Head of caudate nucleus (tissue), 42 donors: ENCODE results near the gene IQGAP1.
A peak's percentile ranks its signal among the peaks of the same experiment; 100 is the strongest.
"Not testable (repeated sequence)": the region's sequence is repeated elsewhere in the genome, so short reads cannot be mapped to it uniquely, and the experiment has no call there.

Source experiments
- DNase-seq, 42 donors: peaks; one replicate each; pipeline versions ENCODE4 v3.0.0 to v3.0.0-alpha.2; 2020 to 2021; ENCODE audit warnings: mixed read lengths in 7 of 42
- intact Hi-C: fragments of 100-400 bp; cut with DNase I; formaldehyde crosslinking; loops from one replicate; pipeline ENCODE4 v1.15.0; 2022

The IQGAP1 gene, protein sequence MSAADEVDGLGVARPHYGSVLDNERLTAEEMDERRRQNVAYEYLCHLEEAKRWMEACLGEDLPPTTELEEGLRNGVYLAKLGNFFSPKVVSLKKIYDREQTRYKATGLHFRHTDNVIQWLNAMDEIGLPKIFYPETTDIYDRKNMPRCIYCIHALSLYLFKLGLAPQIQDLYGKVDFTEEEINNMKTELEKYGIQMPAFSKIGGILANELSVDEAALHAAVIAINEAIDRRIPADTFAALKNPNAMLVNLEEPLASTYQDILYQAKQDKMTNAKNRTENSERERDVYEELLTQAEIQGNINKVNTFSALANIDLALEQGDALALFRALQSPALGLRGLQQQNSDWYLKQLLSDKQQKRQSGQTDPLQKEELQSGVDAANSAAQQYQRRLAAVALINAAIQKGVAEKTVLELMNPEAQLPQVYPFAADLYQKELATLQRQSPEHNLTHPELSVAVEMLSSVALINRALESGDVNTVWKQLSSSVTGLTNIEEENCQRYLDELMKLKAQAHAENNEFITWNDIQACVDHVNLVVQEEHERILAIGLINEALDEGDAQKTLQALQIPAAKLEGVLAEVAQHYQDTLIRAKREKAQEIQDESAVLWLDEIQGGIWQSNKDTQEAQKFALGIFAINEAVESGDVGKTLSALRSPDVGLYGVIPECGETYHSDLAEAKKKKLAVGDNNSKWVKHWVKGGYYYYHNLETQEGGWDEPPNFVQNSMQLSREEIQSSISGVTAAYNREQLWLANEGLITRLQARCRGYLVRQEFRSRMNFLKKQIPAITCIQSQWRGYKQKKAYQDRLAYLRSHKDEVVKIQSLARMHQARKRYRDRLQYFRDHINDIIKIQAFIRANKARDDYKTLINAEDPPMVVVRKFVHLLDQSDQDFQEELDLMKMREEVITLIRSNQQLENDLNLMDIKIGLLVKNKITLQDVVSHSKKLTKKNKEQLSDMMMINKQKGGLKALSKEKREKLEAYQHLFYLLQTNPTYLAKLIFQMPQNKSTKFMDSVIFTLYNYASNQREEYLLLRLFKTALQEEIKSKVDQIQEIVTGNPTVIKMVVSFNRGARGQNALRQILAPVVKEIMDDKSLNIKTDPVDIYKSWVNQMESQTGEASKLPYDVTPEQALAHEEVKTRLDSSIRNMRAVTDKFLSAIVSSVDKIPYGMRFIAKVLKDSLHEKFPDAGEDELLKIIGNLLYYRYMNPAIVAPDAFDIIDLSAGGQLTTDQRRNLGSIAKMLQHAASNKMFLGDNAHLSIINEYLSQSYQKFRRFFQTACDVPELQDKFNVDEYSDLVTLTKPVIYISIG (N-terminal part only)

DNA sequence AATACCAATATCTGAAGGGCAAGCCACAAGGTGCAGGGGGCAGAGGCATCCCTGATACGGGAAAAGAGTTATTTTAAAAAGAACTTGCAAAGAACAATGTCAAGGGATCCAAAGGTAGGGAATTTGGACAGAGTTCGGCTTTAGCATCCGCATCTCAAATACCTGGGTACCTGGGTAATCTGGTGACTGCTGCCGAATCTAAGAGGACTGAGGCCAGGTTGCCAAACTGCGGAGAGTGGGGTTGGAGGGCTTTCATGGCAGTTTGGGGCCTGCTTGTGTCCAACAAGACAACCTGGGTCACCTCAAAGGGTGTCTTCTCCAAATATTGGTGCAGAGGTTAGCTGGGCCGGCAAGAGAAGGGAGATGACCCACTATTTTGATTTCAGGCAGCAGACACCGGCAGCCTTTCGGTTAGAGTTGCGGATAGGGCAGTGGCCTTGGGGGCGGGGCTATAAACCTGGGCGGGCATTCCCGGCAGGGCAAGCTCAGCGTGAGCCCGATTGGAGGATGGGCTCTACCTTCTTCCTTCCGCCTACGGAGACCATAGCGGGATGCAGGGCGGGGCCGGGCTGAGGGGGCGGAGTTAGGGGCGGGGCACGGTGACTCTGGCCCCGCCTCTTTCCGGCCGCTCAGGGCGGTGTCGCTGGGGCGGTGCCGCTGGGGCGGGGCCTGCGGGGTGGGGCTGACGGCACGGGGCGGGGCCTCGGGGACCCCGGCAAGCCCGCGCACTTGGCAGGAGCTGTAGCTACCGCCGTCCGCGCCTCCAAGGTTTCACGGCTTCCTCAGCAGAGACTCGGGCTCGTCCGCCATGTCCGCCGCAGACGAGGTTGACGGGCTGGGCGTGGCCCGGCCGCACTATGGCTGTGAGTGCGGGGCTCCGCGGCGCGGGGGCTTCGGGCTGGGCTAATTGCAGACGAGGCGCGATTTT lies at the start of gene IQGAP1:
IQGAP1 (plus strand) TSS at position 709 of the 928 bp plus-strand sequence; CDS start at position 809, 100 bp downstream.
- intact Hi-C loops: no loop called here

DNA sequence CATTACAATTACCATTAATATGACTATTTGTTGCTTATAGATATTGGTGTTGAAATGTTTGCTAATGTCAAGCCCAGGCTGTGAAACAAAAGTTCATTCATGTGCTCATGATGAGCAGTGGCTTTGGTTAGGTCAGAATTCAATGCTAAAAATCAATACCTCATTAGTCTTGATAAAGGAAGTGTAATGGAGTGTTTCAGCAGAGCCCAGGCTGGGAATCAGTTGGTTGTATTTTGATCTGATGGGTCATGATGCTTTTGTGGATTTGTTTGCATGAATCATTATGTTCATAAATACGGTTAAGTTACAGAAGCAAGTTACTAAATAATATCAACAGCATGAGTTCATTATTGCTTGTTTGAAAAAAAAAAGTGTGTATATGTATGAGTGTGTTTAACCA lies 49.5 kb upstream of the IQGAP1 start:
- DNase-seq: no peak
- intact Hi-C loops: no loop called here

More for the DNA sequence above, at the start of gene IQGAP1:
- DNase-seq: peak; percentile 86 to 98 (median 95)

DNA sequence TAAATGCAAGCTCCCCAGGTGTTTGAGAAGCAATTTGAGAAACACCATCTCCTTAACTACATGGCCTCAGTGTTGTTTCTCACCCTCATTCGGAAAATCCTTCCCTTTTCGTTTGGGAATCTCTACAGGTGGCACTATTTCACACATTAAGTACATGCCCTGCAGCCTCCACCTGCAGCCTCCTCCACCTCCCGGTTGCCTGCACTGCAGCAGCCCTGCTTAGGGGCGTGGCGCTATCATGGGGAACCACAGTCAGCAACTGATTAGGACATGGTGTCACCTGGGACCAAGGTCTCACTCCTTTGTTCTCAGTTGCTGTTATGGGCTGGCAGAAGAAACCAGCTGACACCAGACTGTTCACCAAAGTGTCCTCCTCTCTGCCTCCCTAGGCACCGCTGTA lies 47.7 kb upstream of the IQGAP1 start:
- intact Hi-C loops: no loop called here
- no peak for DNase-seq

DNA sequence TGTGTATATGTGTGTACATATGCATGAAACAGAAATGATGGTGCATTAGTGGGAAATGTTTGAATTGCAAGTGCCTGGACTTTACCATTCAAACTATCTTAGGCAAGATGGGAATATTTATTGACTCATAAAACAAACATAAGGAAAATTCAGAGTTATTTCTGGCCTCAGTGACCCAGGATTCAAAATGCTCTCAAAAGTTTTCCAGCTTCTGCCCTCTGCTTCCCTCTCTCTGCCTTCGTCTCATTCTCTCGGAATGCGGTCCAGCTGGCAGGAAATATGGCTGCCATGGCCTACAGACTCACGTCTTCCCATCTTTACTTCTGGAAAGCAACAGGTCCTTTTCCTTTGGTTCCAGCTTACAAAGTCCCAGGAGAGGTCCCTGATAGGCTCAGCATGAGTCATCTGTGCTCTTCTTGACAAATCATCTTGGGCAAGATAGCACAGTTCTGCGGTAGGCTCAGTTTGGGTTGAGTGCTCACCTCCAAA lies 44.7 kb upstream of the IQGAP1 start:
- intact Hi-C loops: no loop called here
- DNase-seq: no peak

DNA sequence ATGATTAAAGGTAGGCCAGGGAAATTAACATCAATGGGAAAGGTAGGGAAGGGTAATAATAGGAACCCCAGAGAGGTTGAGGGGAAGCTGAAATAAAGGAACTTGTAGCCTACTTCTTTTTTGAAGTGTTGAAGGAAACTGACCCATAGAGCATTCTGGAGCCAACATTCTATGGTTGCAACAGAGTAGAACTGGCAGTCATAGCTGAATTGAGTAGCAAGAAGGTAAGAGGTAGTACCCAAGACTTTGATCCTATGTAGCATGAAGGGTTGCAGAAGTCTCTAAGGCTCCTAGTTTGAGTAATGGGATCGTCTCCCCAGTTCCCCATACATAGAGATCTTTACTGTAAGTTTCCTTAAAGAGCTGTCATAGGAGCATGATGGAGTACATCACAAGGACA lies 43.4 kb upstream of the IQGAP1 start:
- intact Hi-C loops: no loop called here
- DNase-seq: no peak

DNA sequence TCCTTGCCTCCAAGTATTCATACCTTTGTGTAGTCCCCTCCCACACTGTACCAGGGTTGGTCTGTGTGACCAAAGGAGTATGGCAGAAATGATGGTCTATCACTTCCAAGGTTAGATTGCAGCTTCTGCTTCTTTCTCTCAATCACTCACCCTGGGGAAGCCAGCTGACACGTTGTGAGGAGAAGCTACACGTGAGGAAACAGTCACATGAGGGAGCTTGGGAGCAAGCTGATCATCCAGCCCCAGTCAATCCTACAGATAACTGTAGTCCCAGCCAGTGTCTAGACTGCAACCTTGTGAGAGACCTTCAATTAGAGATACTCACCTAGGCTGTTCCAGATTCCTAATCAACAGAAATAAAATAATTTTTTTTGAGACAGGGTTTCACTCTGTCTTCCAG lies 42.2 kb upstream of the IQGAP1 start:
- no peak for DNase-seq
- intact Hi-C loops: no loop called here

DNA sequence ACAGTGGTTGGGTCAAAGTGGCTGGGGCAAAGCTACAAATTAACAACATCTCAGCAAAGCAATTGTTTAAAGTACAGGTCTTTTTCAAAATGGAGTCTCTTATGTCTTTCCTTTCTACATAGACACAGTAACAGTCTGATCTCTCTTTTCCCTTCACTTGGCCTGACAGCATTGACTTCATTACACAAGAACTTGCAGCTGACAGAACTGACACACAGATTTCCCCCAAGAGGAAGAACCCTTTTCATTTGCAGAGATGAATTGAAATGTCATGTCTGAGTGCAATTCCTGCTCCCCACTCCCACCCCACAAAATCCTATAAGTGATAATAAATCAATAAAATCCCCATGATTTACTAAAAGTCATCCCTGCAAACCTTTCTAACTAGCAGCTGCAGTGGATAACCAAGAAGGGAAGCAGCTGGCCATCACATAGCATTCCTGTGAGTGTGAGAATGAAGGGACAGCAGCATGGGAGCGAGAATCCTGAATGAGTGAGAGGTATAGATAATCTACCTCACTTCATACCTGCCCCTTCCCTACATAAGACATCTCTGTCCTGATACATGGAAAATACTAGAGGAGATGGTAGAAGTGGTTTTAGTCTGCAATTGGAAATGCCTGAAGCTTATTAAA lies 40.5 kb upstream of the IQGAP1 start:
- DNase-seq, intact Hi-C loops: not testable (repeated sequence)

DNA sequence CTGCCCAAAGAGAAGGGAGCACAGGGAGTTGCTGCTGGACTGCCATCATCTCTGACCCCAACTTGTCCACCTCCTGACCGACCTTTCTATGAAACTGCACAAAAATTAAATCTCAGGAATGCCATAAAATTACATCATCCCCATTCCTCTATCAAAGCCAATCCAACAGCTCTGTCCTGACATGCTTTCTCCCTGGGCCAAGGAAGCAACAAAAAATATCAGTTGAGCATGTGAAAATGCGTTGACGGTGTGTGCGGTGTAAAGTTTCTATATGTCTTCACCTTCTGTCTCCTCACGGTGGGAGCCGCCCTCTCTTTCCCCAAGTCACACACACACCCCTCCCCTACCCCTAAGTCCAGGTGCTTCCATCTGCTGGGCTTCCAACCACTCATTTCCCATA lies 39.6 kb upstream of the IQGAP1 start:
- intact Hi-C loops: no loop called here
- DNase-seq: no peak

DNA sequence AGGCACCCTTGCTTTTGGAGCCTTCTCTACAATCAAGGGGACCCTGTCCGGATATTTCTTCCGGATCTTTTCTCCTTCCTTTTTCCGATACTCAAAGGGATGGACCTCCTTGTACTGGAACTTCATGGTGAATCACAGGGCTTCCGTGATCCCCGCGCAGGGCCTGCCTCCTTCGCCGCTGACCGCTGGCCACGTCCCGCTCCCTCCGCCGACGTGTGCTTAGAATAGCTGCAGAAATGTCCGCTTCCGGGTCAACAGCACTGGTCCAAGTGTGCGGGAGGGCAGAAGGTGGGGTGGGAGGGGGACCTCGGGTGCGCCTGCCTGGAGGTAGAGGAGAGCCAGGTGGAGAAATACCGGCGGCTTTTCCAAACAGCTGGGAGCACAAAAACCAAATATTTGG lies 39.0 kb upstream of the IQGAP1 start:
- intact Hi-C loops: no loop called here
- DNase-seq: no peak

DNA sequence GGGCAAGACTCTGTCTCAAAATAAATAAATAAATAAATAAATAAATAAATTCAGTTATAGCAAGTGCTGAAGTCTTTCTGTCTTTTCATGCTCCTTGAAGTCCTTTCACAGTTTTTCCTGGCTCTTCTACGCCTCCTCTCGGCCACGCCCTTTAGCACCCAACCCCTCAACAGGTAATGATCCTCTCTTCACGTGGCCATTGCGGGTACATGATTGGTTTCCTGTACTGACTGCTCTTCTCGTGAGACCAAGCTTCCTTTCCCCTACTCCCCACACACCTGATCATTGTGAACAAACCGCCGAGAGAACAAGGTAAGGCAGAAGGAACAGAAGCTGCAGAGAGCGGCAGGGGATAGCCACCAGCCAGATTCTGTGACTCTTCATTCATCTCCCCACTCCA lies 38.2 kb upstream of the IQGAP1 start:
- DNase-seq: no peak
- intact Hi-C loops: no loop called here

DNA sequence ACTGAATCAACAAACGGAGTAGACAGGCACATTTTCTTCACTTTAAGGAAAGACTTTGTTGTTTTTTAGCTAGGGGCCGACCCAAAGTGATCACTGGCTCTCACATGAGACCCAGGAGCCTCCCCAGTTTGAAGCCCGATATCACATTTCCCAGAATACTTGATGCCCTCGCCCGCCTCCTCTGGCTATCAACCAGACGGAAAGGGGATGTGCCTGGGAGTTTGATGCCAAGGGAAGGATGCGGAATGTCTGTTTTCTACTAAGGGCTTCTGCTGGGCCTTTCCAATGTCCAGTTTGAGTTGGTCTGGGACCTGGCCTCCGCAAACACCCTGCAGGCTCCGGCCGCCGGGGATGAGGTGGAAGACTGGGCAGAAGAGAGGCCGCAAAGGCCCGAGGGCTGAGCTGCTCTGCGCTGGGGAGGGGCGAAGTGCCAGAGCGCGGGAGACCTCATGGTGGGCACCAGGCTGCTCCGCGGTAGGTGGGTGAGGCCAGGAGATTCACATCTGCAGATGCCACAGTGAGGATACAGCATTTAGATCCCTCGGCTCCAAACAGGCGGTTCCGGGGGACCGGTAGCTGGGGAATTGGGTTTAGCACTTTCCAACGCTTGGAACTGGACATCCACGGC lies 36.4 kb upstream of the IQGAP1 start:
- intact Hi-C loops: no loop called here
- DNase-seq: peak in 3 of 42 donors; percentile 10 to 17 (median 11)

DNA sequence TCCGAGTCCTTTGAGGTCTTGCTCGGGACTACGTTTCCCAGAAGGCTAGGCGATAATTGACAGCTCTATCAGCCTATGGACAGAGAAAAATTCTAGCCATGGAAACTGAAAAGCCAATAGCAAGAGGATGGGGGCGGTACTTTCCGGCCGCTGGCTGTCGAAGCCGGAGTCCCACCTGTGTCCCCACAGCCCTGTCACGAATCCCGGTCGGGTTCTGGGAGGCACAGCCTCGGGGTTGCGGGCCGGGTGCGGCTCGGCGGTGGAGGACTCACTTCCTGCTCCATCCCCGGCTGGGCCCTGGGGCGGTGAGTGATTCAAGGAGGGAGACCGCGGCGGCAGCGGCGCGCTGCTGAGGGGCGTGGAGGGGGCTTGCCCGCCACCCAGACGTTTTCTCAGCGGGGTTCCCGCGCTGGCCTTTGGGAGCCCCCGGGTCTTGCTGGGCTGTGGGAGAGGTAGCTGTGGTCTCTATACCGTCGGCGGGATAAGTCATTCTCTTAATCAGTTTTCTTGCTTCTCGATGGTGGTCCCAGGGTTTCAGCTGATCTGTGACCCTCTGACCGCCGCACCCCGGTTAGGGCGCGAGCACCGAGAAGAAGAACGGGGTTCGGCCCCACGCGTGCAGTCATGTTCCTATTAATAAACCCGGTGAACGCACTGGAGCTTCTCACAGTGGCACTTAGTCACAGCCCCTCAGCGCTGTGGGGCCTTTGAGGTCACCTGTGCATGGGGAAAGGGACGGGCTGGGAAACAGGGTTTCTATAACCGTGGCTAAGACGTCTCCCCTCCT lies 35.7 kb upstream of the IQGAP1 start, which contains the start of gene ZNF774:
ZNF774 (plus strand) TSS at position 178 of the 787 bp plus-strand sequence. CDS start 2,377 bp downstream, outside the sequence.
- peak; percentile 79 to 97 (median 92) for DNase-seq
- intact Hi-C loops: no loop called here

DNA sequence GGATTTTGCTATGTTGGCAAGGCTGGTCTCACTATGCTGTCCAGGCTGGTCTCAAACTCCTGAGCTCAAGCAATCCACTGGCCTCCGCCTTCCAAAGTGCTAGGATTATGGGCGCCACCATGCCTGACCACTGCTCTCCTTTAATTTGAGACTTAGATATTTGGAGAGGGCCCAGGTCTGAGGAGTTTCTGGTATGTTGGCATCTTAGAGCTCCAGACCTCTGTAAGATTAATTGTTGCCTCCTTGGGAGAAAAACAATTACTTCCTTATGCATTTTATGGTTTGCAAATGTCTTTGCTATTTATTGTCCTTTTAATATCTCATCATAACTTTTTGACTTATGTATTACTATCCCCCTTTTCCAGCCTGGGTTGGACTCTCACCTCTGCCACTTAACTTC lies 33.1 kb upstream of the IQGAP1 start:
- DNase-seq: no peak
- intact Hi-C loops: no loop called here

DNA sequence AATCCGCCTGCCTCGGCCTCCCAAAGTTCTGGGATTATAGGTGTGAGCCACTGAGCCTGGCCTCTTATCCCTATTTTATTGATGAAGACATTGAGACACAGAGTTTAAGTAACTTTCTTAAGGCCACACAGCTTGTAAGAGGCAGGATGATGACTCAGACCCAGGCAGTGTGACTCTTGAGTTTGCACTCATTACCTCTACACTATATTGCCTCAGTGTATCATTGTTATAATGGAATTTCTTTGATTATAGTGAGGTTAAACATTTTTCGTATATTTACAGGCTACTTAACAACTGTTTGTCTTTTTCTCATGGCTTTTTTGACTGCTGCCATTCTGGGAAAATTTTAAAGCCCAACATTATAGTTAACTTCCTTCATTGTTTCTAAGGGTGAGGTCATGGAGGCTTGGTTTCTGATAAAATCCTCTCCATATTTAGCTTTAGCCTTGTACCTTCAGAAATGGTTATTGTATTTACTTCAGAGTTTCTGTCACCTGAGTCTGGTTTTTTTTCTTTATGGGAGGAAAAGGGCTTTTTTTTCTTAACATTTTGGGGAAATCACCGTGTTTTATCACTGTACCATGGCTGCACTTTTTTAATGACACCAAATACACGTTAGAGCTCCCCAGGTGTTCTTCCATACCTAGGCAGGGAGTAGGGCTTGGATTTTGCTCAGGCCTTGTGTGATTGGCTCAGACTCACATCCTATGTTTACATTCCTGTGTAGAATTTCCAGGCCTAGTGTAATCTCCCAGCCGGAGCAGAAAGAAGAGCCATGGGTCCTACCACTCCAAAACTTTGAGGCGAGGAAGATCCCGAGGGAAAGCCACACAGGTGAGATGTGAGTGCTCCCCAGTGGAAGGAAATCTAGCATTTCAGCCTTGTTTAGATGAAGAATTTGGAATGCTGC lies 29.7 kb upstream of the IQGAP1 start:
- intact Hi-C loops: no loop called here
- DNase-seq: no peak

DNA sequence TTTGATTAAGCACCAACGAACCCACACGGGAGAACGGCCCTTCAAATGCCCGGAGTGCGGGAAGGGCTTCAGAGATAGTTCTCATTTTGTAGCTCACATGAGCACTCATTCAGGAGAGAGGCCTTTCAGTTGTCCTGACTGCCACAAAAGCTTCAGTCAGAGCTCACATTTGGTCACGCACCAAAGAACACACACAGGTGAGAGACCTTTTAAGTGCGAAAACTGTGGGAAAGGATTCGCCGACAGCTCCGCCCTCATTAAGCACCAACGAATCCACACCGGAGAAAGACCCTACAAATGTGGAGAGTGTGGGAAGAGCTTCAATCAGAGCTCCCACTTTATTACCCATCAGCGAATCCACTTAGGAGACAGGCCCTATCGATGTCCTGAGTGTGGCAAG lies 27.3 kb upstream of the IQGAP1 start:
- no peak for DNase-seq
- intact Hi-C loops: loop anchor here (5.0 kb wide), 1 partner anchor 122 kb away; no protein-coding TSS in a partner anchor
